Tibial nerve (tissue), 4 donors: ENCODE data around the gene CA12. TPM values are rescaled to one million over a fixed set of nuclear protein-coding genes. Genes with fewer than 3 reads are reported as not detected.

Experiments used
- DNase-seq, 2 donors: peaks; one replicate each; pipeline ENCODE4 v3.0.0-alpha.2; 2019; ENCODE audit warnings: low spot score in 2 of 2
- H3K27ac ChIP-seq, 4 donors: fragments of 200-600 bp; sonication (generic) in 3 of 4; one replicate each; pipeline ENCODE4 v1.5.1; 2017 to 2019; ENCODE audit warnings: mild to moderate bottlenecking in 1 of 4
- H3K27me3 ChIP-seq, 2 donors: fragments of 200-600 bp; sonication (generic) in 1 of 2; one replicate each; pipeline versions ENCODE4 v1.5.1 to v1.6.0; 2017 to 2019
- H3K36me3 ChIP-seq, 3 donors: fragments of 200-600 bp; sonication (generic); one replicate each; pipeline ENCODE4 v1.5.1; 2018 to 2019
- H3K4me1 ChIP-seq, 4 donors: fragments of 200-600 bp; sonication (generic) in 3 of 4; one replicate each; pipeline ENCODE4 v1.5.1; 2017 to 2019
- H3K4me3 ChIP-seq, 4 donors: fragments of 200-600 bp; sonication (generic) in 3 of 4; one replicate each; pipeline ENCODE4 v1.5.1; 2017 to 2019; ENCODE audit warnings: mild to moderate bottlenecking in 1 of 4, moderate library complexity in 1 of 4
- H3K9me3 ChIP-seq, 4 donors: fragments of 200-600 bp; sonication (generic) in 3 of 4; one replicate each; pipeline ENCODE4 v1.5.1; 2017 to 2019
- CTCF ChIP-seq, 5 experiments: fragments of 200-600 bp in 3 of 5; fragments of 450-650 bp in 2 of 5; sonication (generic) in 3 of 5; IDR thresholded peaks; one replicate each; pipeline ENCODE4 v1.5.1; 2016 to 2019; ENCODE audit warnings: antibody characterized with exemption in 5 of 5, mild to moderate bottlenecking in 3 of 5, moderate library complexity in 2 of 5
- EP300 ChIP-seq, 2 donors: sonication (generic); formaldehyde crosslinking; IDR thresholded peaks; one replicate each; pipeline ENCODE4 v1.6.1; 2017; ENCODE audit warnings: antibody characterized with exemption in 2 of 2, mild to moderate bottlenecking in 1 of 2
- POLR2A ChIP-seq, 2 donors: fragments of 450-650 bp; IDR thresholded peaks; one replicate each; pipeline ENCODE4 v1.6.1; 2017; ENCODE audit warnings: antibody characterized with exemption in 2 of 2, mild to moderate bottlenecking in 2 of 2, moderate library complexity in 2 of 2
- WGBS, 2 donors: methylation state at CpG; one replicate each; pipeline ENCODE4 v1.1.5; 2018; 5-methylcytosine and 5-hydroxymethylcytosine counted together
- total RNA-seq, 4 donors: library from RNA; depleted of rRNA; stranded (reverse); fragments of >200 nt; gene quantifications; one replicate each; pipeline ENCODE4 v1.1.0, GENCODE V29; 2016

The CA12 gene
- total RNA-seq, 4 donors from 2014 or later: 0.22 to 2.5 (median 1.1) TPM

GRCh38 chr15:63373866-63374548 lies 7.6 kb downstream of the CA12 start:
- H3K27me3 ChIP-seq: peaks cover 0 to under 1% of the 10 kb centered on the region in 2 donors
- no peak overlapping the region for H3K4me3 ChIP-seq
- no peaks in the 10 kb centered on the region for H3K9me3 ChIP-seq
- no peaks in the 10 kb centered on the region for H3K36me3 ChIP-seq
- TF ChIP-seq CTCF (IDR thresholded peaks at IDR 0.05) (no peak), EP300 (IDR thresholded peaks at IDR 0.05) (no peak), POLR2A (IDR thresholded peaks at IDR 0.05) (no peak)
- no peak for DNase-seq
- peak overlapping the region in 2 of 4 donors; percentile 6 to 54 for H3K27ac ChIP-seq
- H3K4me1 ChIP-seq: peaks cover 0 to 27% (median 9%) of the 10 kb centered on the region in 4 donors
- 94 to 96% methylated on average over 9 of the region's 9 CpGs for WGBS, 2 donors

GRCh38 chr15:63373330-63373729 lies 8.3 kb downstream of the CA12 start:
- Histone ChIP-seq H3K27ac (no peak overlapping the region), H3K36me3 (no peaks in the 10 kb centered on the region), H3K27me3 (no peaks in the 10 kb centered on the region), H3K4me3 (no peak overlapping the region), H3K9me3 (no peaks in the 10 kb centered on the region), H3K4me1 (peaks cover 0 to 27% (median 9%) of the 10 kb centered on the region in 4 donors)
- DNase-seq: no peak
- TF ChIP-seq POLR2A (IDR thresholded peaks at IDR 0.05) (no peak), EP300 (IDR thresholded peaks at IDR 0.05) (no peak), CTCF (IDR thresholded peaks at IDR 0.05) (no peak)
- 88 to 94% methylated on average over 3 of the region's 3 CpGs for WGBS, 2 donors

- no peak overlapping the region for H3K4me3 ChIP-seq
- no peaks in the 10 kb centered on the region for H3K36me3 ChIP-seq
- no peak for DNase-seq
- H3K9me3 ChIP-seq: no peaks in the 10 kb centered on the region
- 98 to 100% methylated on average over 5 of the region's 5 CpGs for WGBS, 2 donors
- no peaks in the 10 kb centered on the region for H3K27me3 ChIP-seq
- no peak for TF ChIP-seq POLR2A (IDR thresholded peaks at IDR 0.05)
- TF ChIP-seq EP300 (IDR thresholded peaks at IDR 0.05): no peak
- TF ChIP-seq CTCF (IDR thresholded peaks at IDR 0.05): no peak
- no peak overlapping the region for H3K27ac ChIP-seq
- H3K4me1 ChIP-seq: peaks cover 0 to 27% (median 9%) of the 10 kb centered on the region in 4 donors
These were observed 8.9 kb downstream of the CA12 start for GRCh38 chr15:63372753-63373152.

- no peaks in the 10 kb centered on the region for H3K36me3 ChIP-seq
- peaks cover 0 to 27% (median 9%) of the 10 kb centered on the region in 4 donors for H3K4me1 ChIP-seq
- no peaks in the 10 kb centered on the region for H3K27me3 ChIP-seq
- no peak overlapping the region for H3K4me3 ChIP-seq
- peak in 1 of 2 donors; percentile 39 for DNase-seq
- no peaks in the 10 kb centered on the region for H3K9me3 ChIP-seq
- peak overlapping the region in 3 of 4 donors; percentile 9 to 73 (median 52) for H3K27ac ChIP-seq
- TF ChIP-seq CTCF (IDR thresholded peaks at IDR 0.05): no peak
- no peak for TF ChIP-seq POLR2A (IDR thresholded peaks at IDR 0.05)
- no peak for TF ChIP-seq EP300 (IDR thresholded peaks at IDR 0.05)
- 66 to 75% methylated on average over 10 to 12 of the region's 12 CpGs for WGBS, 2 donors
These were observed 9.5 kb downstream of the CA12 start for GRCh38 chr15:63372018-63372705.
